Posterior vena cava (tissue), 2 donors: ENCODE data around the gene BHLHE40. TPM values are rescaled to one million over a fixed set of nuclear protein-coding genes. Genes with fewer than 3 reads are reported as not detected.
A peak's percentile ranks its signal among the peaks of the same experiment; 100 is the strongest.
"Not testable (repeated sequence)": the region's sequence is repeated elsewhere in the genome, so short reads cannot be mapped to it uniquely, and the experiment has no call there.

Experiments
- DNase-seq: peaks from one replicate; pipeline ENCODE4 v3.0.0-alpha.2; 2020; ENCODE audit warnings: low spot score
- intact Hi-C, 2 donors: fragments of 100-400 bp; cut with DNase I; formaldehyde crosslinking; loops; one replicate each; pipeline versions ENCODE4 v1.14.1 to v1.14.2; 2022 to 2023
- total RNA-seq, 2 donors: library from RNA; stranded (reverse); fragmentation: NEBNext Ultra II Directional; extraction: Animal tissue kit (Norgen Biotek cat#: 25700); gene quantifications; one replicate each; pipeline ENCODE4 v1.2.1, GENCODE V29; 2021
- donor health status: DM: yes; HTN: yes; CAD: no.
- donor health status: DM: yes; HTN: yes; CAD: no.

The BHLHE40 gene
- total RNA-seq, 2 donors from 2014 or later, result 87.8 to 89.9 TPM

GRCh38 chr3:4956738-4957137 lies 22.5 kb upstream of the BHLHE40 start:
- no peak for DNase-seq
- intact Hi-C loops, result no loop called here

- intact Hi-C loops, result no loop called here
- DNase-seq, result no peak
Observed at GRCh38 chr3:4957978-4958377, 21.3 kb upstream of the BHLHE40 start.

GRCh38 chr3:4959180-4959579 lies 20.1 kb upstream of the BHLHE40 start:
- DNase-seq, result no peak
- intact Hi-C loops, result no loop called here

GRCh38 chr3:4961865-4962264 lies 17.4 kb upstream of the BHLHE40 start:
- DNase-seq, intact Hi-C loops: not testable (repeated sequence)

GRCh38 chr3:4963669-4964570 lies 15.3 kb upstream of the BHLHE40 start:
- no peak for DNase-seq
- intact Hi-C loops, result no loop called here

GRCh38 chr3:4966006-4966405 lies 13.2 kb upstream of the BHLHE40 start:
- DNase-seq, intact Hi-C loops: not testable (repeated sequence)

- DNase-seq, intact Hi-C loops: not testable (repeated sequence)
Observed at GRCh38 chr3:4967683-4968082, 11.6 kb upstream of the BHLHE40 start.

- not testable (repeated sequence) for DNase-seq
Observed at GRCh38 chr3:4971437-4971836, 7.8 kb upstream of the BHLHE40 start.

GRCh38 chr3:4971838-4972237 lies 7.4 kb upstream of the BHLHE40 start:
- DNase-seq, result no peak
- intact Hi-C loops, result no loop called here

More at GRCh38 chr3:4971437-4971836, 7.8 kb upstream of the BHLHE40 start:
- intact Hi-C loops, result not testable (repeated sequence)

GRCh38 chr3:4972652-4973643 lies 6.3 kb upstream of the BHLHE40 start:
- no peak for DNase-seq

GRCh38 chr3:4974154-4974553 lies 5.1 kb upstream of the BHLHE40 start:
- intact Hi-C loops, result no loop called here
- DNase-seq, result no peak

More at GRCh38 chr3:4972652-4973643, 6.3 kb upstream of the BHLHE40 start:
- intact Hi-C loops, result no loop called here

GRCh38 chr3:4976109-4976508 lies 3.1 kb upstream of the BHLHE40 start:
- intact Hi-C loops, result loop anchor here in 1 of 2 donors (5.0 kb wide), 2 partner anchors 51 to 149 kb away; no protein-coding TSS in a partner anchor
- DNase-seq, result peak; percentile 88

GRCh38 chr3:4977001-4977852 lies 2.0 kb upstream of the BHLHE40 start:
- DNase-seq, result peak; percentile 97
- intact Hi-C loops, result loop anchor here in 1 of 2 donors (5.0 kb wide), 2 partner anchors 50 to 150 kb away; no protein-coding TSS in a partner anchor

- intact Hi-C loops, result loop anchor here in 1 of 2 donors (5.0 kb wide), 2 partner anchors 49 to 151 kb away; no protein-coding TSS in a partner anchor
Observed at GRCh38 chr3:4977853-4978203, 1.4 kb upstream of the BHLHE40 start.

GRCh38 chr3:4978204-4978965 lies 852 bp upstream of the BHLHE40 start:
- DNase-seq, result peak; percentile 100
- intact Hi-C loops, result loop anchor here in 1 of 2 donors (5.0 kb wide), 2 partner anchors 49 to 151 kb away; no protein-coding TSS in a partner anchor

More at GRCh38 chr3:4977853-4978203, 1.4 kb upstream of the BHLHE40 start:
- DNase-seq, result no peak

GRCh38 chr3:4978966-4979427 lies 240 bp upstream of the BHLHE40 start:
- intact Hi-C loops, result loop anchor here in 1 of 2 donors (5.0 kb wide), 2 partner anchors 48 to 152 kb away; no protein-coding TSS in a partner anchor
- DNase-seq, result peak; percentile 99
